Smooth muscle cell (in vitro differentiated cells): ENCODE measurements around the gene EPHA5. TPM values are rescaled to one million over a fixed set of nuclear protein-coding genes. Genes with fewer than 3 reads are reported as not detected.

ENCODE experiments used
- DNase-seq: peaks from one replicate; lab custom pipeline; 2025; ENCODE audit not compliant: unreplicated experiment; lab: John Stamatoyannopoulos, UW
- H2AFZ ChIP-seq: fragments of 200-600 bp; sonication (generic); 2 replicates; pipeline ENCODE4 v1.6.0; 2016; ENCODE audit warnings: antibody characterized with exemption, low read depth, mild to moderate bottlenecking
- H3F3A ChIP-seq: fragments of 200-600 bp; sonication (generic); 2 replicates; pipeline ENCODE4 v1.6.0; 2017; ENCODE audit warnings: antibody characterized with exemption, low read depth
- H3K27ac ChIP-seq: fragments of 200-600 bp; sonication (generic); 2 replicates; pipeline ENCODE4 v1.5.1; 2016; ENCODE audit warnings: low read depth, mild to moderate bottlenecking
- H3K27me3 ChIP-seq: fragments of 200-600 bp; sonication (generic); 2 replicates; pipeline ENCODE4 v1.6.1; 2016; ENCODE audit warnings: low read depth, mild to moderate bottlenecking
- H3K36me3 ChIP-seq: fragments of 200-600 bp; sonication (generic); 2 replicates; pipeline ENCODE4 v1.5.1; 2016; ENCODE audit warnings: low read depth
- H3K4me1 ChIP-seq: fragments of 200-600 bp; sonication (generic); 2 replicates; pipeline ENCODE4 v1.5.1; 2016; ENCODE audit warnings: low read depth
- H3K4me2 ChIP-seq: fragments of 200-600 bp; sonication (generic); 2 replicates; pipeline ENCODE4 v1.6.0; 2016; ENCODE audit warnings: mild to moderate bottlenecking
- H3K4me3 ChIP-seq: fragments of 200-600 bp; sonication (generic); 2 replicates; pipeline ENCODE4 v1.5.1; 2016; ENCODE audit warnings: mild to moderate bottlenecking
- H3K79me2 ChIP-seq: fragments of 200-600 bp; sonication (generic); 2 replicates; pipeline ENCODE4 v1.6.0; 2016; ENCODE audit warnings: low read depth, mild to moderate bottlenecking
- H3K9ac ChIP-seq: fragments of 200-600 bp; sonication (generic); 2 replicates; pipeline ENCODE4 v1.6.0; 2016; ENCODE audit warnings: low read depth
- H3K9me3 ChIP-seq: fragments of 200-600 bp; sonication (generic); replicated peaks from 2 replicates; pipeline ENCODE4 v1.5.1; 2016; ENCODE audit warnings: low read depth
- H4K20me1 ChIP-seq: fragments of 200-600 bp; sonication (generic); 2 replicates; pipeline ENCODE4 v1.6.0; 2016; ENCODE audit warnings: low read depth
- WGBS: methylation state at CpG from one replicate; pipeline ENCODE4 v1.1.7; 2016; ENCODE audit warnings: low lambda C conversion rate; 5-methylcytosine and 5-hydroxymethylcytosine counted together
- polyA plus RNA-seq: library from polyadenylated mRNA; unstranded; fragments of >200 nt; fragmentation: Nextera tagmentation; extraction: Ambion mirVana; gene quantifications from 2 replicates; pipeline ENCODE4 v1.2.1, GENCODE V29; 2016
- total RNA-seq: library from RNA; depleted of rRNA; stranded (reverse); fragments of >200 nt; gene quantifications from 2 replicates; pipeline ENCODE4 v1.2.3, GENCODE V29; 2014
- TF ChIP-seq, protein P1 (sequence below): fragments of 200-600 bp; sonication (generic); IDR thresholded peaks from 2 replicates; pipeline ENCODE4 v1.5.1; 2017; ENCODE audit warnings: borderline replicate concordance, mild to moderate bottlenecking, antibody characterized with exemption; ENCODE audit not compliant: insufficient read depth, poor library complexity, severe bottlenecking

The EPHA5 gene
- total RNA-seq (0.04 TPM in 2 replicates), polyA plus RNA-seq (not detected in 2 replicates)

GRCh38 chr4:65670331-65671031 lies at the start of gene EPHA5:
Gene EPHA5 (minus strand): TSS chr4:65670489. CDS start chr4:65669742, 747 bp downstream.
- Histone ChIP-seq H3K9ac (no peak within 1 kb of the TSS), H2AFZ (peak within 1 kb of the TSS; percentile 85), H3K4me1 (peaks cover 30% of the 10 kb centered on the region), H3F3A (peaks cover 3% of the 10 kb centered on the region), H4K20me1 (no peaks in the 10 kb centered on the region), H3K36me3 (no peaks in the 10 kb centered on the region), H3K4me3 (peak within 1 kb of the TSS; percentile 62), H3K9me3 (no peaks in the 10 kb centered on the region), H3K79me2 (no peaks in the 10 kb centered on the region), H3K4me2 (peak within 1 kb of the TSS; percentile 89), H3K27me3 (peaks cover 84% of the 10 kb centered on the region), H3K27ac (no peak within 1 kb of the TSS)
- TF ChIP-seq, protein P1, sequence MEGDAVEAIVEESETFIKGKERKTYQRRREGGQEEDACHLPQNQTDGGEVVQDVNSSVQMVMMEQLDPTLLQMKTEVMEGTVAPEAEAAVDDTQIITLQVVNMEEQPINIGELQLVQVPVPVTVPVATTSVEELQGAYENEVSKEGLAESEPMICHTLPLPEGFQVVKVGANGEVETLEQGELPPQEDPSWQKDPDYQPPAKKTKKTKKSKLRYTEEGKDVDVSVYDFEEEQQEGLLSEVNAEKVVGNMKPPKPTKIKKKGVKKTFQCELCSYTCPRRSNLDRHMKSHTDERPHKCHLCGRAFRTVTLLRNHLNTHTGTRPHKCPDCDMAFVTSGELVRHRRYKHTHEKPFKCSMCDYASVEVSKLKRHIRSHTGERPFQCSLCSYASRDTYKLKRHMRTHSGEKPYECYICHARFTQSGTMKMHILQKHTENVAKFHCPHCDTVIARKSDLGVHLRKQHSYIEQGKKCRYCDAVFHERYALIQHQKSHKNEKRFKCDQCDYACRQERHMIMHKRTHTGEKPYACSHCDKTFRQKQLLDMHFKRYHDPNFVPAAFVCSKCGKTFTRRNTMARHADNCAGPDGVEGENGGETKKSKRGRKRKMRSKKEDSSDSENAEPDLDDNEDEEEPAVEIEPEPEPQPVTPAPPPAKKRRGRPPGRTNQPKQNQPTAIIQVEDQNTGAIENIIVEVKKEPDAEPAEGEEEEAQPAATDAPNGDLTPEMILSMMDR, result no peak
- WGBS, result under 1% methylated on average over 49 of the region's 51 CpGs
- DNase-seq, result peak; percentile 35

DNA sequence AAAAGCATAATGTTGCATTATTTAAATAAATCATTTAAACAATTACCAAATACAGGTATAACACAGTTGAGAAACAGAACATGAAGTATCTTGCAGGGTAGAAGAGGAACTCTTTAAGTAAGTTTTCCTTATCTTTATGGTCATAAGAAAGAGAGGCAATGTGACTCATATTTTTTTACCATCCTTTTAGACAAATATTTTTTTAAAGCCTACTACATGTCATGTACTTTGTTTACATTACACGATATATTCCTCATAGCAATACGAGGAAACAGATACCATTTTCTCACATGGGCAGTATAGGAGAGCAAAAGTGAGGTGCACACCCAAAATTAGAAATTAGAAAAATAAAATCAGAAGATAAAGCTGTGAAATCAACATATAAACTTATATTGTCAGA lies 49.3 kb upstream of the EPHA5 start:
- no peak for DNase-seq
- TF ChIP-seq, protein P1, result no peak
- Histone ChIP-seq H3K36me3 (no peaks in the 10 kb centered on the region), H3K4me3 (no peak overlapping the region), H3K79me2 (no peaks in the 10 kb centered on the region), H4K20me1 (no peaks in the 10 kb centered on the region), H3K4me2 (no peak overlapping the region), H3K4me1 (no peaks in the 10 kb centered on the region), H3F3A (no peaks in the 10 kb centered on the region), H3K9me3 (no peaks in the 10 kb centered on the region), H3K9ac (no peak overlapping the region), H3K27ac (no peak overlapping the region), H2AFZ (no peak overlapping the region), H3K27me3 (no peaks in the 10 kb centered on the region)
- 54% methylated on average over 2 of the region's 2 CpGs for WGBS

- H3K9me3 ChIP-seq, result no peaks in the 10 kb centered on the region
- H3K4me1 ChIP-seq, result no peaks in the 10 kb centered on the region
- no peak for DNase-seq
- no peak overlapping the region for H3K4me3 ChIP-seq
- no peak overlapping the region for H3K9ac ChIP-seq
- H3F3A ChIP-seq, result no peaks in the 10 kb centered on the region
- no peaks in the 10 kb centered on the region for H4K20me1 ChIP-seq
- H3K27me3 ChIP-seq, result no peaks in the 10 kb centered on the region
- TF ChIP-seq, protein P1, result no peak
- H2AFZ ChIP-seq, result no peak overlapping the region
- H3K36me3 ChIP-seq, result no peaks in the 10 kb centered on the region
- H3K79me2 ChIP-seq, result no peaks in the 10 kb centered on the region
- H3K27ac ChIP-seq, result no peak overlapping the region
- H3K4me2 ChIP-seq, result no peak overlapping the region
- WGBS, result 88% methylated on average over 1 of the region's 1 CpG
Observed at GRCh38 chr4:65698631-65699030, 28.3 kb upstream of the EPHA5 start.

DNA sequence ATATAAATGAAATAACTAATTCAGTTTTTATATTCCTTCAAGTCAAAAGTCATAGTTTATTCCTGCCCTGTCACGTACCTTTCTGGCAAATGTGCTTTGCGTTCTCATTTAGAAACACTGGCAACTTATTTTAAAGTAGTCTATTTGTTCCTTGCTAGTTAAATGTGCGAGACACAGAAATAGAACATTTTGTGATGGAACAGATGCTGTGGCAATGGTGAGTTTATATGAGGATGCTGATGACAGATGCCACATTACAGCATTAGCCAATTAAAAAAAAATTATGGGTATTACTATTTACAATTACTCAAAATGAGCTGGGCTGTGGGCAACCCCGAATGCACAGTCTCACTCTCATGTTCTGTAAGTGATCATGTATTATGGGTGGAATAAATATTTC lies 26.1 kb upstream of the EPHA5 start:
- H3K79me2 ChIP-seq, result no peaks in the 10 kb centered on the region
- no peak overlapping the region for H3K4me3 ChIP-seq
- no peaks in the 10 kb centered on the region for H3K36me3 ChIP-seq
- H3K9ac ChIP-seq, result no peak overlapping the region
- TF ChIP-seq, protein P1, result no peak
- H2AFZ ChIP-seq, result no peak overlapping the region
- no peaks in the 10 kb centered on the region for H3K9me3 ChIP-seq
- H3K27me3 ChIP-seq, result no peaks in the 10 kb centered on the region
- no peaks in the 10 kb centered on the region for H3F3A ChIP-seq
- no peak for DNase-seq
- 89% methylated on average over 4 of the region's 4 CpGs for WGBS
- no peaks in the 10 kb centered on the region for H4K20me1 ChIP-seq
- no peak overlapping the region for H3K4me2 ChIP-seq
- H3K27ac ChIP-seq, result no peak overlapping the region
- no peaks in the 10 kb centered on the region for H3K4me1 ChIP-seq
